Activated CD8-positive, alpha-beta memory T cell treated with anti-CD3 and anti-CD28 coated beads, Interleukin-2, amount 50 U/mL, for 4 hours (primary cell): ENCODE results near the gene SORCS2.
A peak's percentile ranks its signal among the peaks of the same experiment; 100 is the strongest.

Experiments
- DNase-seq: peaks from one replicate; pipeline ENCODE4 v3.0.0-alpha.2; 2020

SORCS2 gene

DNA sequence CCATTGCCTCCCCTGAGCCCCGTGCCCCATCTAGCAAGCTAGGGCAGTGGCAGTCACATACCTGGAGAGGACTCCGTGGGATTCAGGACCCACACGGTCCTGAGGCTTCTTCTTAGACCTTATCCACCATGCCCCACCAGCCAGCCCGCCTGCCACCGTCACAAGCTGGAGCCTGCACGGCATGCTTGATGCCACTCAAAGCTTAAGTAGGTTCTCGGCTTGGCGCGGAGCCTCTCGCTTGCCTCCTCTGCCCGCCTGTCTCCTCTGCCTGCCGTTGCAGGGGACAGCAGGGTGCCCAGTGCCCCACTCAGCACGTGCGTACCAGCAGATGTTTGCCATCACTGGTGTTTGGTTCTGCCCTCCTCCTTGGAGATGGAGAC is 228.3 kb downstream of the SORCS2 start:
- peak; percentile 6 for DNase-seq

DNA sequence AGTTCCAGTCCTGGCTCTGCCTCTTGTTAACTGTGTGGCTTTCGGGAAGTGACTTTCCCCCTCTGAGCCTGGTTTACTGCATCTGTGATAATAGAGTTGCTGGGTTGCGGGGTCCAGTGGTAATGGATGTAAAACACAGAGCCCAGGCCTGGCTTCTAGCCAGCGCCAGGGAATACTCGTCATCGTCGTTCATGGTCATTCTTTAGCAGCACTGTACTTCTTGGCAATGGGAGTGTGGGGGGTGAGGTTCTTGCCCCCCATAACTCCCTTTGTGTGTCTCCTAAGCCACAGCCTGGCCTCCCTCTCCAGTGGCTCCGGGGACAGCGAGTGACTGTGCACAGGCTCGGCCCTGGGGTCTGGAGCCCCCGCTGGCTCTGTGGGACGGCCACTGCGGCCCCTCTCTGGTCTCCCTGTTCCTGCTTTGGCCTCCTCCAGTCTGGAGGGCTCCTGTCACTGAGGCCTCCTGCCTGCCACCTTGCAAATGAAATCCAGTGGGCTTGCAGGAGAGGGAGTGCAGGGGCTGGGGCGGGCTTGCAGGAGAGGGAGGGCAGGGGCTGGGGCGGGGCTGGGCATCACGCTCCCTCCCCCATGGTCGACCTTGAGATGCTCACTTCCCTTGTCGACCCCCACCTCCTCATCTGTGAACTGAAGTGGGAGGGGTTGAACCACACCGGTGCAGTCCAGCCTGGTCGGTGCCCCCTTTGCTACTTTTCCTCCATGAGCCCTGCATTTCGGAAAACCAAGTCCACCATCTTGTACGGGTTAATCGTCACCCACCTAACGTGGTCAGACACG is 229.2 kb downstream of the SORCS2 start:
- DNase-seq, result peak; percentile 9

DNA sequence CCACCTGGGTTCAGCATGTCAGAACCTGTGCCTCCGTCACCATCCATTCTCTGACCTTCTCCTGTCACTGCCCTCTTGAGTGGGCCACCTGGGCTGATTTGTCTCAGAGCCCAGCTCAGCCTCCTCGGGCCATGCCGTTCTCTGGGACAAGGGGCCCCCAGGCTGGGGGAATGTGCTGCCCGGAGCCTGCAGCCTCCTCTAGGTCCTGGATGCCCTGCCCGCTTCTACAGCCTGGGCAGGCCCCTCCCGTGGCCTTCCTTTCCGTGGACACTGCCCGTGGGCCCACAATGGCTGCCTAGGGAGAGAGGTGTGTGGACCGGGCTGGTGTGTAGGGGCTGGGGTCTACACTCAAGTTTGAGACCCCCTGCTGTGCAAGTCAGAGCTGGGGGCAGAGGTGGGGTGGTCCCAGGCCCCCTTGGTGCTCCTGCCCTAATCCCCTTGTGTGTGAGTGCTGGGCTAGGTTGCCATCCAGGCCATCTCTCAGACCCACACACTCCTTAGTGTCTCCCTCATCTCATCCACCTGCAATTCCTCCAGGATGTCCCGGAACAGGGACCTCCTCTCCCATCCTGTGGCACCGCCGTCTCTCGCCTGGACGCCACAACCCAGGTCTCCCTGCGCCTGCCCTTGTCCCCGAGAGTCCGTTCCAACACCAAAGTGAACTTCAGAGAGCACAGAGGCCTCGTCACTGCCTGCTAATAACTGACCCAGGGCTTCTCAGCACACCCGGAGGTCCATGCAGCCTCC is 230.0 kb downstream of the SORCS2 start:
- no peak for DNase-seq

DNA sequence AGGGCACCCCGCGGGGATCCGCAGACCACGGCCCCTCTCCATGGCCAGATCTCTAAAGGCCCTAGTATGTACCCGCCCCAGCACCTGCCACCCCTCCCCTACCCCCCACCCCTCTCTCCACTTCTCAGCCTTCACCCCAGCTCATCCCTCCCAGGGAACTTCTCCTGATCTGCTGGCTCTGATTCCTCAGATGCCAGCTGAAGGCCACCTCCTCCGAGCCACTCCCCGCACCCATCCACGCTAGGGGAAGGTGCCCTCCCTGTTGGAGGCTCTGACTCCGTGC is 230.5 kb downstream of the SORCS2 start:
- no peak for DNase-seq

DNA sequence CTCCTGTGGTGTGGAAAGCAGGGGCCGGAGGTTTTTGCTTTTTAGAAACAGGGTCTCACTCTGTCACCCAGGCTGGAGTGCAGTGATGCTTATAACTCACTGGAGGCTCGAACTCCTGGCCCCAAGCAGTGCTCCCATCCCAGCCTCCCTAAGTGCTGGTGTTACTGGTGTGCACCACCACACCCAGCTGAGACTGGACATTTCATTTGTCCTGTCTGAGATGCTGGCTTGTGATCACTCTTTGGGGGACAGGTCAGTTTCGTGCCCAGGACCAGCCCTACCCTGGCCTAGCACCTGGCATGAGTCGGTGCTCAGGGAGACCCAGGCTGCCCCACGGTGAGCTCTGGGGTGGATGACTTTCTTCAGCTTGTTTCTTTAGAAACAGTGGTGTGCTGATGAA is 231.1 kb downstream of the SORCS2 start:
- DNase-seq, result no peak

DNA sequence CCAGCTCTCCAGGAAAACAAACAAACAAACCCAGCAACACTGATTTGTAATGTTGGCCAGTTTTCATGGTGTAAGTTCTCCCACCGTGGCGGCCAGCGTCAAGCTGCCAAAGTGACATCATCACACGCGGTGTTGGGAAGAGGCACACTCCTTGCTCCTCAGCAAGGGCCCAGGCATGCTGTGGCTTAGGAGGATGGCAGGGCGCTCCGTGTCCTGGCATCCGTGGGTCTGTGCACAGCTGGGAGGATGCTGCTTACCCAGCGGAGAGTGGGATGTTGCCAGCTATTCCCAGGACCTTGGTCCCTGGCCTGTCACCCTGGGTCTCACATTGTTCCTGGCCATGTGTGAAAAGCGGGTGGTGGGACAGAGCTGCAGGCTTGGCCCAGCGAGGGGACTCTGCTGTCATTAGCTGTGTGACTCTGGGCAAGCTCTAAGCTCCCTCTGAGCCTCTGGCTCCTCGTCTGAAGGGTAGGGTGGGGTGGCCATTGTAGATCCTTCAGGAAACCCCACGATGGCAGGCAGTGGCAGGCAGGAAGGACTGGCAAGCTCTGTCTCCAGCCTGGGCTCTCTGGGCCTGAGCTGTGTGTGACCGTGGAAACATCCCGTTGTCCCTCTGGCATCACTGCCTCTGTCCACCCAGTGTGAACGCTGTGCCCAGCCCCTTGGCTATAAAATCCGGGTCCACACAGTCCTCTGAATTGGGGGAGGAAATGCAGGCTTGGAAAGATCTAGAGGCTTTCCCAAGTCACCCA is 231.6 kb downstream of the SORCS2 start:
- DNase-seq, result peak; percentile 11

DNA sequence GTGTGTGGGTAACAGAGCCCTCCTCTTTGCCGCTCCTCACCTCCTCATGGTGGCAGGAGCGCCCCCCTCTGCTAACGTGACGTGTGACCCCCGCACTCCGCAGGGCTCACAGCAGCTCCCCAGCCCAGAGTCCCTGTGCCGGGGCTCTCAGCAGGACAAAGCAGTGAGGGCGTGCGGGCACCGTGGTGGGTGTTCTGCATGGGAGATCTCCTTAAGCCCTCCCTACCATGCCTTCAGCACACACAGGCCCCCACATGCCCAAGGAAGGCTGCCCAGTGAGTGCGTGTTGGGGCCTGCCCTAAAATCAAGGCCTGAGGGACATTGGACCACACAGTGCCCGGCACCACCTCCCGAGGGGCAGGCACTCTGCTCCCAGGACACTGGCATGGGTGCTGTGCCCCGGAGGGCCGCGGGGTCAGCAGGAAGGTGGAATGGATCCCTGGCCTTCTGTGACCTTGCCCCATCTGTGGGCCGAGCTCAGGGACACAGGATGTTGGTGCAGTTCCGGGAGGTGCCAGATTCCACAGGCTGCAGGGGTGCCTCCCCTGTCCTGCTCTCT is 232.3 kb downstream of the SORCS2 start:
- peak; percentile 12 for DNase-seq

DNA sequence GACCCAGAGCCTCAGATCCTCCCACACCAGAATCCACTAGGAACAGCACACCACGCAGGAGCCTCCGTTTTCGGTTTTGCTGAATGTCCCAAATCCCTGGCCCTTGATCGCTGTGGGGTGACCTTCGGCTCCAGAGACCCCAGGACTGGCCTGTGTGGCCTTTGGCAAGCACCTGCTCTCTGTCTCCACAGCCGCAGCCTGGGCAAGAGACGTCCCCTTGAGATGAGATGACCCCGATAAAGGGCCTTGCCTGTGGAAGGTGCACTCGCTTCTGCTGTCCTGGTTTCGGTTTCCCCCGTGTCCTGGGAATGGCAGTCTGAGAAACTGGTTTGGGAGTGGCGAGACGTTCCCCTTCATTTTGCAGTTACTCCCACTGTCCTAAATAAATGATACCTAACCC is 232.8 kb downstream of the SORCS2 start:
- no peak for DNase-seq

DNA sequence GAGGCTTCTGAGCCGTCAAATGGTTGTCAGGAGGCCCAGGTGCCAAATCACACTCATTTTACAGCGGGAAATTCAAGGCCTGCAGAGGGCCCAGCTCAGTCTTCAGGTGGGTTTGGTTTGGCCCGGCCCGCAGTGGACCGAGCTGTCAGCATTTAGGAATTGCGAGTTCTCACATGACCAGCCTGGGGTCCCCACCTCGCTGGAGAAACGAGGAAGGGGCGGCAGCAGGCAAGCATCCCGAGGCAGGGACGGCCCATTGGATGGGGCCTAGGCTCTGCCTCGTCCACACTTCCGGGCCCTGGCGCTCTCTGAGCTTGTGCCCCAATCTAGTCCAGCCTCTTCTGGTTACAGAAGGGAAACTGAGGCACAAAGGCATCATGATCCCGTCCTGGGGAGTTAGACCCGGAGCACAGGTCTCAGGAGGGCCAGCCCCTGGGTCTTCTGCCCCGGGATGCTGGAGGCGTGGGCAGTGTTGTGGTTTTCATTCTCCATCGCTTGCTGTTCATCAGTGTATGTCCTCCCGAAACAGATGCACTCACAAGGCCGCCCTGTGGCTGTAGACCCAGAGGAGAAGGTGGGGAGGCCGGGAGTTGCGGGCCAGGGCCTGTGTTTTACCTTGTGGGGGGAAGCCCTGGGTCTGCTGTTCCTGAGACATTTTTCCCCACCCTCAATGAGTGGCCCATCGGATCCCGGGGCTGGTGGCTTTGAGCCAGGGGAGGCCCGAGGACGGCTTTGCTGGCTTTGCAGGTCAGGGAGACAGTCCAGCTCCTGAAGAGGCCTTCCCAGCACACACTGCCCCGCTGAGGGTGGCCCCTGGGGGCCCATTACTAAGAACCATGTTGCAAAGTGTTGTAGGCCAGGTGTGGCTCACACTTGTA is 233.5 kb downstream of the SORCS2 start:
- DNase-seq, result peak; percentile 7

DNA sequence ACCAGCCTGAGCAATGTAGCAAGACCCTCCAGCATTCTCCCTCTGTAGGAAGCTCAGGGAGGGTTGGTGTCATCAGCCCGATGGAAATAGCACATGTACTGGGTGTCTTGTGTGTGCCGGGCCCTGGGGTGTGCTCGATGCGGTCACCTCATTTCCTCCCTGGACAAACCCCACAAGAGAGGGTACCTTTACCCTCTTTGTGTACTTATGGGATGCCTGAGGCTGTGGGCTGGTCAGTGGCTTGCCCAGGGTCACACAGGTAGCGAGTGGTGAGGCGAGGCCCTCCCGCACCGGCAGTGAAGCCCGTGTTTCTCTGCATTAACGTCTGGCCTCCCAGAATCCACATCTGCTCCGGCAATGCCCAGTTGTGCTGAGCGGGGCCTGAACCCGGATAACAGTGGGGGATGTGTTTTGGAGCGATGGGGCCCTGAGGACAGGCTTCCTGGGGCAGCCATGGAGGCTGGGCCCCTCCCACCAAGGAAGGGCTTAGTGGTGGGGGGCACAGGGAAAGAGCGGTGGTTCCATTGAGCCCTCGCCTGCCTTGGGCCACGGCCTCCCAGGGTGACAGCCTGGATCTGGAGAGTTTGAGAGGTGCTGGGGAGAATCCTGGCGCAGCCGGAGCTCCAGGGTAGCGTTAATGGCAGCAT is 234.3 kb downstream of the SORCS2 start:
- peak; percentile 6 for DNase-seq

DNA sequence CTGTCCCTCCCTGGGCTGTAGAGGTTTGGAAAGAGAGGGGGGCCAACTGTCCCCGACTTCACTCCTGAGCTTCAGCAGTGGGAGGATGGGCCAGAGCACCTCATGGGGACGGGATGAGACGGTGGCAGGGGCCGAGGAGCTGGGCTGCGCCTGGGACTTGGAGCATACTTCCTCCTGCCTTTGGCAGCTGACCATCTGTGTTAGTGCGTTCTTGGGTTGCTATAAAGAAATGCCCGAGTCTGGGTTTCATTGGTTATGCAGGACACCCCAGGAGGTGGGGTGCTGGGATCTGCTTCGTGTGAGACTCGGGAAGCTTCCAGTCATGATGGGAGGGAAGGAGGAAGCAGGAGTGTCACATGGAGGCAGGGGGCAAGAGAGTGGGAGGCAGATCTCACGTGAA is 235.0 kb downstream of the SORCS2 start:
- DNase-seq, result no peak

DNA sequence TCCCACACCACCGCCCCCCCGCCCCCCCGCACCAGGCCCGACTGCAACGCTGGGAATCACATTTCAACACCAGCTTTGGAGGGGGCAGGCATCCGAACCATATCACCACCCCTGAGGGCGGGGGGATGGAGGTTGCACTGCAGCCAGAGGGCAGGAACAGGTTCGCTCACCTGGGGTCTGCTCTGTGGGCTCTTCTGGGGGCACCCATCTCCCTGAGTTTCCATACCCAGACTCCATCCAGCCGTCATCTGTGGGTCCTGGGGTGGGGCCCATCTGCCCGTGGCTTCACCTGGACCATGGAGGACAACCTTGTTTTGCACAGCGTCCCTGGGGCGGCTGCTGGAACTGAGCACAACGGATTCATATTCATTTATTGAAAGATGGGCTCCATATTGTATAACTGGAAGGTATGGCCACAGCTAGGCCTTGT is 235.5 kb downstream of the SORCS2 start:
- no peak for DNase-seq

DNA sequence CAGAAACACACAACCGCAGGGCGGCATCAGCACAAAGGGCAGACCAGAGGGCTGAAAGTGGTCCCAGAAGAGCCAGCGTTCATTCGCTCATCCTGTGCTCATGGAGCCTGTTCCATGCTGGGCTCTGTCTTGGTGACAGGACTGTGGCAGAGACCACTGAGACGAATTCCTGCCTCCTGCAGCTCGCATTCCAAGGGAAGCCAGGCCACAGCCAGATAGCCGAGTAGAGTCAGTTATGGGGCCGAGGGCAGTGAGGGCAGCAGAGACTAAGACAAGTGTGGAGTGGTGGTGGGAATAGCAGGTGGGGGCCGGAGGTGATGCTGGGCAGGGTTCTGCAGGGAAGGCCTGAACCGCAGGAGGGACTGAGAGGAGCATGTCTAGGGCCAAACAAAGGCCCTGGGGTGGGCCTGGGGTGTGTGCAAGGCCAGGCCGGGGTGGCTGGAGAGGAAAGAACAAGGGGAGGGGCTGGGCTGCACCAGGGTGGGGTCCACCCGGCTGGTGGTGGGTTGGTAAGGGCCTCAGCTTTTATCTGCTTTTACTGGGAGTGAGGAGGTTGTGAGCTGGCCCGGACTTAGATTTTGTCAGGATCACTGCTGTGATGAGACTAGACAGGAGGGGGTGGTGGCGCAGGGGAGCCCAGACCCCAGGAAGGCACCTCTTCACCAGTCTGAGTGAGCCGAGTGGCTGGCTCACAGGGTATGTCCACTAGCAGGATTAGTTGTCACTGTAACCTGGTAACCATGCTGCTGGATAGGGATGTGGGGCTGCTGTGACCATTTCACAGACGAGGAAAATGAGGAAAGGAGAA is 236.1 kb downstream of the SORCS2 start:
- no peak for DNase-seq

DNA sequence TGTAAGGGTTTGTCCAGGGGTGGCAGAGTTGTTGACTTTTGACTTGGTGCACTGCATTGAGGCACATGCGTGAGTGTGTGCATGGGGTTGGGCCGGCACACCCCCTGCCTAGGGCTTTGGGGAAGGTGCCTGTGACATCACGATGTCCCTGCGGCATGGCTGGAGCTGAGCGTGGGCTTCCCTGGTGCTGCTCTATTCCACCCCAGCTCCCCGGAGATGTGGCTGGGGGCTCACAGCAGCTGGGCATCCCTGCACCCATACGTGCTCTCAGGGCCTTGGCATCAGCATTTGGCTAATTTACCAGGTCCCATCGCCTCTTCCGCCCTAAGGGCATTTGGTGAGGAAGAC is 236.7 kb downstream of the SORCS2 start:
- no peak for DNase-seq

DNA sequence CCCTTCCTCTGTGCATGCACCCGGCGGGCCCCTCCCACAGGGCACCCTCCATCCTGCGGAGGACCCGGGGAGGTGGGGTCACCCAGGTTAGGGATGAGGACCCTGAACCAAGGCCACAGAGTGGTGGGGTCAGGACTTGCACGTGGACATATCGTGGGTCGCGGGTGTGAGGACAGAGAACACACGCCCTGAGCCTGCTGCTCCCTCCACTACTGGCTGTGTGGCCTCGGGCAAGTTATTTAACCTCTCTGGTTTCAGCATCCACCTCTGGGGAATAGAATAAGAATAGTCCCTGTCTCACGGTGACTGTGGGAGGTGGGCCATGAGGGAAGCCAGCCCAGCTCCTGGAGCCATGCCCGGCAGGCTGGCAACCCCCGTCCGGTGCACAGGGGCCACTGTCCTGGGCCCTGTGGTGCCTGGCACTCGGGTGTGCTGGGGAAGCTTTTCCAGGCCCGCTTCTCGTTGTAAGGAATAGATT is 237.3 kb downstream of the SORCS2 start:
- DNase-seq, result no peak

DNA sequence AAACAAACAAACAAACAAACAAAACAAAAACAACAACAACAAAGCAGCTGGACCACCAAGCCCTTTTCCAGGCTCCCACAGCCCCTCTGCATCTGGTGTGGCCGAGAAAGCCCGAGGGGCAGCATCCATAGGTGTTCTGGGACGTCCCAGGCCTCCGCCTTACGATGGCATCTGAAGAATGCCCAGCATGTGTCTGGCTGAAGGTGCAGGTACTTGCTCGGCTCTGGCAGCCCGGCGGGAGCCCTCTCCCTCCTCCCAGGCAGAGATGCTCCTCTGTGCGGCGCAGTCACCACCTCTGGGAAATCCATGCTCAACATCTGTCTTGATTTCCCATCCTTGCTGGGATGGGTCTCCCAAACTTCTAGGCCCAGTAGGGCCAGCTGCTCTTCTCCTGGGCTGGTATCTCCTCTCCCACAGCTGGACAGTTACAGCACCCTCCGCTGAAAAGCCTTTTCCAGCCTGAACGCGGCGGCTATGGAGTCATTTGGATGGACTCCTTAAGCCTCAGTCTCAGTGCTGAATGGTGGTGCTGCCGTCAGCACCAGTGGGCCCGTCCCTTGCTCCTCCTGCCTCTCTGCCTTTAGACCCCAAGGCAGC is 238.1 kb downstream of the SORCS2 start:
- no peak for DNase-seq

DNA sequence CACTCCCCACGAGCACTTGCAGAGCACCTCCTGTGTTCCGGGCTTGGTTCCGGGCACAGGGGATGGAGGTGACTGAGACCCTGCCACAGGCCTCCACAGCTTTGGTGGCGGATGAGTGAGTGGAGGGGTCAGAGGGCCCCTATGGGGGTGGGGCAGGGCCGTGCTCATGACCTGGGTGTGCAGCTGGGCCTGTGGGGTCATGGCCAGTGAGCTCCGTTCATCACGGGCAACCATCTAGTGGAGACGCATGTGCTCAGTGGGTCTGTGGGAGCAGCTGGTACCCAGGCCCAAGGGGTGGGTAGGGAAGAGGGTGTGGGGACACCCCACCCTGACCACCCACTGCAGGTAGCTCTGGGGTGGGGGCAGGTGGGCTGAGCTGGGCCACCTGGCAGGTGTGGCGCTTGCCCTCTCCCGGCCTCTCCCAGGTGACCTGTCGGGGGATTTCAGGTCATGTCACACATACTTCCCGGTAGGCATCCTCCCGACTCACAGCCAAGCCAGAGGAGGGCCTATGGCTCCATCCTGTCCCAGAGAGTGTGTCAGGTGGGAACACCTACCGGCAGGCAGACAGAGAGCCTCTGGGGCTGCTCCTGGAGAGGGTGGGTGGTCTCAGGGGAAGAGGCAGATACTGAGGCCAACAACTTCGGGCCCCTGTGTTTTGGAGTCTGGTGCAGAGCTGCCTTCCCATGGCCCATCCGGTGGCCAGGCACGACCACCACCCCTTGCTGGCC is 238.8 kb downstream of the SORCS2 start:
- DNase-seq, result peak; percentile 13

DNA sequence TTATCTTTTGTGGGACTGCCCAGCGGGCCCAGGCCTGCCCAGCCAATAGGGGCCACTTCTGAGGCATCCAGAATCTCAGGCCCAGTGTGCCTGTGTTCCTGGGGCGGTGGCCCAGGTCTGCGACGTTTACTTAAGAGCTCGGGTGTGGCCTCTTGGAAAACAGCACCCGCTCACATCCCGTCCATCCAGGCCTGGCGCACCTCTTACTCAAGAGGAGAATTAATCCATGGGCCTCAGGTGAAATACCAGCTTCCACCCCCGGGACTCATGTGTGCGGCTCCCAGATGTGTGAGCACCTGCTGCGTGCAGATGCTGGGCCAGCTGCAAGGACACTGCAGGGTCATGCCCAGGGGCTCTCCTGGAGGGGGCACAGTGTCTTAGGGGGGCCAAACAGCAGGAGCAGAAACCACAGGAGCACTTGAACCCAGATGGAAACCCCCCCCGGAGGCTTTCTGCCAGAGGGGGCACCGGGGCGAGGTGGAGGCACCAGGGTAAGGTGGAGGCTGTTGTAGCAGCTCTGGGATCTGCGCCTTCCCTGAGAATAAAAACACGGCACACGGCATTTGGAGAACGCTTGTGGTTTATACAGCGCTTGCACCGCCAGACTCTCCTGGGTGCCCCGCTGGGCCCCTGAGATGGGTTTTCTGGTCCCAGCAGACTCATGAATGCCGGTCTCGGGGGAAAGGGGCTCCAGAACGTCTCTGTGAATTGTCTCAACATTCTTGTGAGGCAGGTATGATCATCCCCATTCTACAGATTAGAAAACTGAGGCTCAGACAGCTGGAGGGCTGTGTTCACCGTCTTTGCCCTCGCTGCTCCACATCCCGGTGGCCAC is 239.6 kb downstream of the SORCS2 start:
- no peak for DNase-seq
